DMS53 treated with DMSO at 0.1 percent for 48 hours (cell line): Measurements from ENCODE around the gene NPAS3.

Experiments used
- DNase-seq: peaks from one replicate; lab custom pipeline; 2025; ENCODE audit not compliant: unreplicated experiment; lab: John Stamatoyannopoulos, UW

NPAS3 gene

GRCh38 chr14:33655421-33655820, 716.7 kb downstream of the NPAS3 start:
- no peak for DNase-seq

GRCh38 chr14:33657476-33657875, 718.8 kb downstream of the NPAS3 start:
- no peak for DNase-seq

- DNase-seq: no peak
These were observed 721.6 kb downstream of the NPAS3 start for GRCh38 chr14:33660248-33660647.

GRCh38 chr14:33661101-33661500, 722.4 kb downstream of the NPAS3 start:
- DNase-seq: no peak

- DNase-seq: no peak
These were observed 729.4 kb downstream of the NPAS3 start for GRCh38 chr14:33668066-33668465.

GRCh38 chr14:33669111-33669510, 730.4 kb downstream of the NPAS3 start:
- DNase-seq: no peak

GRCh38 chr14:33670235-33670634, 731.6 kb downstream of the NPAS3 start:
- no peak for DNase-seq

- DNase-seq: no peak
These were observed 732.9 kb downstream of the NPAS3 start for GRCh38 chr14:33671556-33671955.

- DNase-seq: no peak
These were observed 736.2 kb downstream of the NPAS3 start for GRCh38 chr14:33674927-33675326.

GRCh38 chr14:33675415-33676130, 736.9 kb downstream of the NPAS3 start:
- DNase-seq: no peak

GRCh38 chr14:33676135-33676566, 737.5 kb downstream of the NPAS3 start:
- DNase-seq: peak; percentile 47

GRCh38 chr14:33676891-33677290, 738.2 kb downstream of the NPAS3 start:
- DNase-seq: no peak

GRCh38 chr14:33678005-33678404, 739.3 kb downstream of the NPAS3 start:
- DNase-seq: no peak

GRCh38 chr14:33679025-33679424, 740.3 kb downstream of the NPAS3 start:
- DNase-seq: no peak

GRCh38 chr14:33679461-33680225, 741.0 kb downstream of the NPAS3 start:
- DNase-seq: no peak

GRCh38 chr14:33680873-33681272, 742.2 kb downstream of the NPAS3 start:
- no peak for DNase-seq

GRCh38 chr14:33682760-33683159, 744.1 kb downstream of the NPAS3 start:
- DNase-seq: no peak

GRCh38 chr14:33685026-33685425, 746.3 kb downstream of the NPAS3 start:
- DNase-seq: no peak

- no peak for DNase-seq
These were observed 747.0 kb downstream of the NPAS3 start for GRCh38 chr14:33685698-33686097.

GRCh38 chr14:33686218-33686617, 747.5 kb downstream of the NPAS3 start:
- no peak for DNase-seq

- DNase-seq: no peak
These were observed 748.2 kb downstream of the NPAS3 start for GRCh38 chr14:33686856-33687255.

GRCh38 chr14:33689680-33690079, 751.0 kb downstream of the NPAS3 start:
- DNase-seq: no peak
